GM18520 (cell line): Measurements from ENCODE around the gene LMO1.

Source experiments
- ATAC-seq: cut with Tn5 transposase; IDR thresholded peaks from one replicate; pipeline ENCODE4 v1.9.1; 2021; ENCODE audit not compliant: unreplicated experiment

The LMO1 gene

GRCh38 chr11:8288824-8289491, 25.3 kb upstream of the LMO1 start:
- no peak for ATAC-seq

- no peak for ATAC-seq
These were observed 24.6 kb upstream of the LMO1 start for GRCh38 chr11:8288166-8288772.

- ATAC-seq: no peak
These were observed 24.0 kb upstream of the LMO1 start for GRCh38 chr11:8287703-8288102.

- no peak for ATAC-seq
These were observed 23.6 kb upstream of the LMO1 start for GRCh38 chr11:8287297-8287696.

- ATAC-seq: no peak
These were observed 23.2 kb upstream of the LMO1 start for GRCh38 chr11:8286886-8287285.

GRCh38 chr11:8285796-8286195, 22.1 kb upstream of the LMO1 start:
- ATAC-seq: no peak

- ATAC-seq: no peak
These were observed 21.6 kb upstream of the LMO1 start for GRCh38 chr11:8285228-8285627.

- ATAC-seq: no peak
These were observed 20.0 kb upstream of the LMO1 start for GRCh38 chr11:8283465-8284230.

- no peak for ATAC-seq
These were observed 19.4 kb upstream of the LMO1 start for GRCh38 chr11:8283100-8283464.

GRCh38 chr11:8282631-8283030, 19.0 kb upstream of the LMO1 start:
- no peak for ATAC-seq

GRCh38 chr11:8281266-8281665, 17.6 kb upstream of the LMO1 start:
- no peak for ATAC-seq

GRCh38 chr11:8277691-8278090, 14.0 kb upstream of the LMO1 start:
- no peak for ATAC-seq

GRCh38 chr11:8276528-8276927, 12.8 kb upstream of the LMO1 start:
- no peak for ATAC-seq

GRCh38 chr11:8273287-8273686, 9.6 kb upstream of the LMO1 start:
- no peak for ATAC-seq

- no peak for ATAC-seq
These were observed 7.6 kb upstream of the LMO1 start for GRCh38 chr11:8271106-8271886.

- no peak for ATAC-seq
These were observed 6.0 kb upstream of the LMO1 start for GRCh38 chr11:8269636-8270035.

- ATAC-seq: no peak
These were observed 5.1 kb upstream of the LMO1 start for GRCh38 chr11:8268530-8269400.

GRCh38 chr11:8267831-8268529, 4.3 kb upstream of the LMO1 start:
- ATAC-seq: no peak

GRCh38 chr11:8267280-8267679, 3.6 kb upstream of the LMO1 start:
- ATAC-seq: no peak
